Measurements from ENCODE around the gene SWT1. TPM values are rescaled to one million over a fixed set of nuclear protein-coding genes. Genes with fewer than 3 reads are reported as not detected.
A peak's percentile ranks its signal among the peaks of the same experiment; 100 is the strongest.

SWT1 gene
- total and polyA plus RNA-seq, 2 of the 13 experiments (the other 11 are each of a cell fraction or from before 2014, with no cell fraction given) = 1.7 to 2.5 TPM

DNA sequence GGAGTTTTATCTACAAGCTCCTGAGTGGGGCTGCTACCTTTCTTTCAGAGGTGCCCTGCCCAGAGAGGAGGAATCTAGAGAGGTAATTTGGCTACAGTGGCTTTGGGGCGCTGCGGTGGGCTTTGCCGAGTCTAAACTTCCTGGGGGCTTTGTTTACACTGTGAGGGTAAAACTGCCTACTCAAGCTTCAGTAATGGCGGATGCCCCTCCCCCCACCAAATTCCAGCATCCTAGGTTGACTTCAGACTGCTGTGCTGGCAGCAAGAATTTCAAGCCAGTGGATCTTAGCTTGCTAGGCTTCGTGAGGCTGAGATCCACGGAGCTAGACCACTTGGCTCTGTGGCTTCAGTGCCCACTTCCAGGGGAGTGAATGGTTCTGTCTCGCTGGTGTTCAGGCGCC is 43.9 kb downstream of the SWT1 start (continued):
- TF ChIP-seq, protein P1, sequence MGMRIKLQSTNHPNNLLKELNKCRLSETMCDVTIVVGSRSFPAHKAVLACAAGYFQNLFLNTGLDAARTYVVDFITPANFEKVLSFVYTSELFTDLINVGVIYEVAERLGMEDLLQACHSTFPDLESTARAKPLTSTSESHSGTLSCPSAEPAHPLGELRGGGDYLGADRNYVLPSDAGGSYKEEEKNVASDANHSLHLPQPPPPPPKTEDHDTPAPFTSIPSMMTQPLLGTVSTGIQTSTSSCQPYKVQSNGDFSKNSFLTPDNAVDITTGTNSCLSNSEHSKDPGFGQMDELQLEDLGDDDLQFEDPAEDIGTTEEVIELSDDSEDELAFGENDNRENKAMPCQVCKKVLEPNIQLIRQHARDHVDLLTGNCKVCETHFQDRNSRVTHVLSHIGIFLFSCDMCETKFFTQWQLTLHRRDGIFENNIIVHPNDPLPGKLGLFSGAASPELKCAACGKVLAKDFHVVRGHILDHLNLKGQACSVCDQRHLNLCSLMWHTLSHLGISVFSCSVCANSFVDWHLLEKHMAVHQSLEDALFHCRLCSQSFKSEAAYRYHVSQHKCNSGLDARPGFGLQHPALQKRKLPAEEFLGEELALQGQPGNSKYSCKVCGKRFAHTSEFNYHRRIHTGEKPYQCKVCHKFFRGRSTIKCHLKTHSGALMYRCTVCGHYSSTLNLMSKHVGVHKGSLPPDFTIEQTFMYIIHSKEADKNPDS (CRISPR knock-in tag; IDR thresholded peaks at IDR 0.05) = no peak
- TF ChIP-seq SUZ12 (IDR thresholded peaks at IDR 0.05; ENCODE audit: low read depth, low read length) = no peak
- no peak for TF ChIP-seq TRIM24 (CRISPR knock-in tag; IDR thresholded peaks at IDR 0.05)
- no peak for TF ChIP-seq ZBTB7A (CRISPR knock-in tag; IDR thresholded peaks at IDR 0.05)
- no peak for TF ChIP-seq REPIN1 (CRISPR knock-in tag; IDR thresholded peaks at IDR 0.05; ENCODE audit: borderline replicate concordance, low read depth)
- TF ChIP-seq MAFK (conservative IDR thresholded peaks at IDR 0.05 in 1 of 2, IDR thresholded peaks at IDR 0.05 in 1 of 2; ENCODE audit: low read length in 2 of 2) = no peak
- TF ChIP-seq STAT6 (CRISPR knock-in tag; IDR thresholded peaks at IDR 0.05; ENCODE audit: borderline replicate concordance) = no peak
- no peak for TF ChIP-seq ZNF329 (CRISPR knock-in tag; IDR thresholded peaks at IDR 0.05; ENCODE audit: low read depth)

GRCh38 chr1:185207170-185207569 is 50.2 kb downstream of the SWT1 start:
- POLR2A ChIA-PET = no interaction called here
- Histone ChIP-seq H2AFZ (ENCODE audit: low read length) (no peak overlapping the region), H3K27me3 (ENCODE audit: control insufficient read depth in 1 of 2, insufficient read depth in 2 of 2, low read length in 2 of 2) (no peaks in the 10 kb centered on the region), H3K27ac (ENCODE audit: extremely low read length, insufficient read depth, low read length) (no peak overlapping the region), H4K20me1 (ENCODE audit: insufficient read depth, low read length) (no peaks in the 10 kb centered on the region), H3K4me2 (ENCODE audit: low read depth, low read length) (no peak overlapping the region), H3K36me3 (replicated peaks in 1 of 2; ENCODE audit: control insufficient read depth in 1 of 2, insufficient read depth in 2 of 2, low read length in 2 of 2) (no peaks in the 10 kb centered on the region), H3K4me3 (replicated peaks in 1 of 3; ENCODE audit: insufficient read depth in 1 of 3, low read depth in 2 of 3, low read length in 3 of 3) (no peak overlapping the region), H3K79me2 (ENCODE audit: insufficient read depth, low read length) (no peaks in the 10 kb centered on the region), H3K4me1 (ENCODE audit: insufficient read depth, low read length) (no peaks in the 10 kb centered on the region), H3K9me3 (ENCODE audit: low read length) (no peaks in the 10 kb centered on the region), H3K9ac (ENCODE audit: insufficient read depth, low read depth, low read length) (no peak overlapping the region)
- no peak for DNase-seq (ENCODE audit: low spot score)
- no peak for ATAC-seq
- TF ChIP-seq ADNP (CRISPR knock-in tag; IDR thresholded peaks at IDR 0.05) (no peak), SP1 (IDR thresholded peaks at IDR 0.05) (no peak), SP1 (CRISPR knock-in tag; IDR thresholded peaks at IDR 0.05) (no peak), STAG1 (CRISPR knock-in tag; IDR thresholded peaks at IDR 0.05) (peak; percentile 31; the same call in 1 of the 2 replicates), ZFAT (CRISPR knock-in tag; conservative IDR thresholded peaks at IDR 0.05) (no peak), CENPX (CRISPR knock-in tag; IDR thresholded peaks at IDR 0.05) (no peak), ZNF550 (CRISPR knock-in tag; IDR thresholded peaks at IDR 0.05; ENCODE audit: borderline replicate concordance) (no peak), ZNF30 (CRISPR knock-in tag; IDR thresholded peaks at IDR 0.05) (no peak), DR1 (CRISPR knock-in tag; IDR thresholded peaks at IDR 0.05) (no peak), SATB2 (CRISPR knock-in tag; IDR thresholded peaks at IDR 0.05) (no peak)
- BruUV-seq (replicated peaks) = no TSS peak
- in situ Hi-C loops (cut with HindIII; ENCODE audit: extremely low pct_ligation_motif_present, low pct_unique_long_range_greater_than_20kb) = no loop called here
- intact Hi-C loops (cut with micrococcal nuclease; ENCODE audit: unreplicated experiment) = no loop called here
- CTCF ChIA-PET (ENCODE audit: low intra/inter-chr PET ratio, low total read pairs) = no interaction called here
- no peak for FAIRE-seq

Data from HepG2 (cell line).